ENCODE data around the gene CXorf49B.
A peak's percentile ranks its signal among the peaks of the same experiment; 100 is the strongest.
"Not testable (repeated sequence)": the region's sequence is repeated elsewhere in the genome, so short reads cannot be mapped to it uniquely, and the experiment has no call there.

The CXorf49B gene

DNA sequence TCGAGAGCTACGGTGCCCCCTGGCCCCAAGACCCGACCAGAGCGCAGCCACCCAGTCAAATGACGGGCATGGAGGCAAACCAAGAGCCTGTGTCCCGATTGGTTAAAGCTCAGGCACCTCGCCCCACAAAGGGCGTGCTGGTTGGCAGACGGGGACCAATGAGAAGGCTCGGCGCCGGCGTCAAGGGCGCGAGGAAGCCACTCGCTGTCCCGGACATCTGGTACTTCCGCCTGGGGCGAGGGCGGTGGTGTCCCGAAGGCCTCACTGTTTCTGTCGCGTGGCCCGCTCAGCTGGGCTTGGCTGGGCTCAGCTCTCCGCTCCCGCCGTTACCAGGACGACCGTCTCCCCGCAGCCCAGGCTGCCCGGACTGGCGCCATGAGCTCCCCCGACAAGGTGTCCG lies at the start of gene CXorf49B:
CXorf49B (plus strand) TSS at position 301 of the 400 bp plus-strand sequence; CDS start at position 376, 75 bp downstream.
- H3K36me3 Mint-ChIP-seq; H3K27ac Mint-ChIP-seq; DNase-seq; H3K4me3 Mint-ChIP-seq; H3K4me1 Mint-ChIP-seq; ATAC-seq (replicated peaks); H3K9me3 Mint-ChIP-seq; H3K27me3 Mint-ChIP-seq: not testable (repeated sequence)

GRCh38 chrX:71714064-71714463 lies 49.1 kb upstream of the CXorf49B start:
- H3K4me3 Mint-ChIP-seq, H3K9me3 Mint-ChIP-seq, H3K27ac Mint-ChIP-seq, DNase-seq, H3K36me3 Mint-ChIP-seq, H3K4me1 Mint-ChIP-seq, H3K27me3 Mint-ChIP-seq: not testable (repeated sequence)
- peak in 1 of 2 donors; percentile 27 for ATAC-seq (replicated peaks)

- H3K27ac Mint-ChIP-seq; H3K27me3 Mint-ChIP-seq; ATAC-seq (replicated peaks); DNase-seq; H3K4me3 Mint-ChIP-seq; H3K9me3 Mint-ChIP-seq; H3K36me3 Mint-ChIP-seq; H3K4me1 Mint-ChIP-seq: not testable (repeated sequence)
Measured at GRCh38 chrX:71715551-71715950, 47.6 kb upstream of the CXorf49B start.

GRCh38 chrX:71716323-71716722 lies 46.8 kb upstream of the CXorf49B start:
- not testable (repeated sequence) for H3K36me3 Mint-ChIP-seq; H3K4me3 Mint-ChIP-seq; H3K9me3 Mint-ChIP-seq; H3K27ac Mint-ChIP-seq; H3K27me3 Mint-ChIP-seq; ATAC-seq (replicated peaks); DNase-seq; H3K4me1 Mint-ChIP-seq

DNA sequence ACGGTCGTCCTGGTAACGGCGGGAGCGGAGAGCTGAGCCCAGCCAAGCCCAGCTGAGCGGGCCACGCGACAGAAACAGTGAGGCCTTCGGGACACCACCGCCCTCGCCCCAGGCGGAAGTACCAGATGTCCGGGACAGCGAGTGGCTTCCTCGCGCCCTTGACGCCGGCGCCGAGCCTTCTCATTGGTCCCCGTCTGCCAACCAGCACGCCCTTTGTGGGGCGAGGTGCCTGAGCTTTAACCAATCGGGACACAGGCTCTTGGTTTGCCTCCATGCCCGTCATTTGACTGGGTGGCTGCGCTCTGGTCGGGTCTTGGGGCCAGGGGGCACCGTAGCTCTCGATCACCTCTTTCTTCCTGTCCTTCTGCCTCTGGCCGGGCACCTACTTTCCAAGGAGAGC lies 45.0 kb upstream of the CXorf49B start, which contains the start of gene CXorf49:
CXorf49 (minus strand) TSS at position 101 of the 400 bp plus-strand sequence. CDS start 134 bp downstream, outside the sequence.
- H3K27ac Mint-ChIP-seq; DNase-seq; H3K4me3 Mint-ChIP-seq; H3K27me3 Mint-ChIP-seq; H3K4me1 Mint-ChIP-seq; ATAC-seq (replicated peaks); H3K9me3 Mint-ChIP-seq; H3K36me3 Mint-ChIP-seq: not testable (repeated sequence)

GRCh38 chrX:71719195-71719594 lies 44.0 kb upstream of the CXorf49B start:
- not testable (repeated sequence) for H3K4me3 Mint-ChIP-seq; H3K27ac Mint-ChIP-seq; H3K36me3 Mint-ChIP-seq; H3K27me3 Mint-ChIP-seq; ATAC-seq (replicated peaks); H3K4me1 Mint-ChIP-seq; H3K9me3 Mint-ChIP-seq; DNase-seq

GRCh38 chrX:71720289-71720886 lies 42.8 kb upstream of the CXorf49B start:
- DNase-seq; ATAC-seq (replicated peaks); H3K27me3 Mint-ChIP-seq; H3K36me3 Mint-ChIP-seq; H3K27ac Mint-ChIP-seq; H3K9me3 Mint-ChIP-seq; H3K4me1 Mint-ChIP-seq; H3K4me3 Mint-ChIP-seq: not testable (repeated sequence)

DNA sequence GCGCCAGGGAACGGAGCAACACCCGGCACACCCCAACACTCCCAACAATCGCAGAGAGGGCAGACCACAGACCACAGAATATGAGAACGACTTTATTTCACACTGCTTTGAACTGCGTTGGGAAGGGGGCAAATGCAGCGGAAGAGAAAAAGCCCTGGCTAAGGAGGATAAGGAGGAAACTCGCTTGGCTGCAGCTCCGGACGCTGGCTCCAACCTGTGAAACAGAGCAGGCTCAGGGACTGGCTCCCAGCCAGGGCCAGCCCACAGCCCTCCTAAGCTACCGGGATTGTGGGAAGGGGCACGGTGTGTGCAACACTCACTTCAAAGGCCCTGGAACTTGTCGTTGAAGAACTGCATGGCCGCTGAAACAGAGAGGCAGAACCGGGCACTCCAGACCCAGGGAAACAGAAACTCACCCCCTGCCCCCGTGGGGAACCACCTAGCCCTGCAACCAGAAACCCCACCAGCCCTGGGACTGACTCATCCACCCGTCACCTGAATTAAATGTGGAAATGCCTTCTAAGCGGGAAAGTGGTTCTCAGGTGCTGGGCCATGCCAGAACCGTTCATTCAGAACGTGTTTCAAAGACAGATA lies 2.4 kb upstream of the CXorf49B start:
- H3K4me1 Mint-ChIP-seq, H3K36me3 Mint-ChIP-seq, H3K9me3 Mint-ChIP-seq, H3K27ac Mint-ChIP-seq, DNase-seq, H3K27me3 Mint-ChIP-seq, H3K4me3 Mint-ChIP-seq: not testable (repeated sequence)
- peak in 1 of 2 donors; percentile 38 for ATAC-seq (replicated peaks)

DNA sequence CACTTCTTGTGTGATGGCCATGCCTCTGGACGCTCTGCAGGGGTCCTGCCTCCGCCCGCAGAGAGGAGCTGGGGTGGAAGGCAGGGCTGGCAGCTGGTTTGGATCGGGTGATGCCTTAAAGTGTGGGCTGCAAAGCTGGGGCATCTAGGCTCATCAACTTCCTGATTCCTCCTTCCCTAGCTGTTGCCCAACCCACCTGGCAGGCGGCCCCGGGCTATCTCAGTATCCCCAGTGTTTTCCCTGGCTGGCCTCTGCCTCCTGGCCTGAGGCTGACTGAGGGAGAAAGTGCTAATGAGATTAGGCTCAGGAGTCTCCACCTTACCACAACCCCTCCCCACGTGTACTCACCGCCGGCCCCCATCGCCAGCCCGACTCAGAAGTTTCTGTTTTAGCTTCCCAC lies 1.7 kb downstream of the CXorf49B start:
- not testable (repeated sequence) for H3K36me3 Mint-ChIP-seq; H3K4me1 Mint-ChIP-seq; H3K27me3 Mint-ChIP-seq; H3K4me3 Mint-ChIP-seq; H3K27ac Mint-ChIP-seq; H3K9me3 Mint-ChIP-seq; ATAC-seq (replicated peaks); DNase-seq

GRCh38 chrX:71765613-71766012 lies 2.5 kb downstream of the CXorf49B start:
- H3K27me3 Mint-ChIP-seq; DNase-seq; H3K27ac Mint-ChIP-seq; H3K4me1 Mint-ChIP-seq; H3K36me3 Mint-ChIP-seq; H3K9me3 Mint-ChIP-seq; ATAC-seq (replicated peaks); H3K4me3 Mint-ChIP-seq: not testable (repeated sequence)

GRCh38 chrX:71767134-71767533 lies 4.0 kb downstream of the CXorf49B start:
- H3K27ac Mint-ChIP-seq, H3K4me1 Mint-ChIP-seq: not testable (repeated sequence)
- ATAC-seq (replicated peaks) = peak in 1 of 2 donors; percentile 56

DNA sequence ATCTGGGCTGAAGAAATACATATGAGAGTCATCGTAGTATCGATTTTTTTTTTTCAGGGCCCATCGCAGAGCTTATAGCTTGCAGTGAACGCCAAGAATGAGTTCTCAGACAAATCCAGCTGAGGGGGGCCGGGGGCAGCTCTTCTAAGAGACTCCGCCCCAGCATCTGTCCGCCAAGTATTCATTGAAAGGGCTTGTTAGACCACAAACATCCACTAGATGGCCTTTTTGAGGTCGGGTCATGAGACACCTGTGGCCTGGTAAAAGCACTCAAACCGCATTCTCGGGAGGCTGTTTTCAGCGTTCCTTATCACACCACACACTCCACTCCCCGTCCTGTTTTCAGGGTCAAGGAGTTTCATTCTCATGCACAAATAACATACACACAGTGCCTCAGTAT lies 15.2 kb downstream of the CXorf49B start:
- not testable (repeated sequence) for H3K36me3 Mint-ChIP-seq, H3K9me3 Mint-ChIP-seq, H3K4me1 Mint-ChIP-seq, DNase-seq, H3K27me3 Mint-ChIP-seq, H3K4me3 Mint-ChIP-seq, H3K27ac Mint-ChIP-seq
- ATAC-seq (replicated peaks) = peak; percentile 59 to 62

More at GRCh38 chrX:71767134-71767533, 4.0 kb downstream of the CXorf49B start:
- not testable (repeated sequence) for H3K9me3 Mint-ChIP-seq, H3K27me3 Mint-ChIP-seq, DNase-seq, H3K36me3 Mint-ChIP-seq, H3K4me3 Mint-ChIP-seq

- DNase-seq; H3K36me3 Mint-ChIP-seq; ATAC-seq (replicated peaks); H3K4me3 Mint-ChIP-seq; H3K4me1 Mint-ChIP-seq; H3K27me3 Mint-ChIP-seq; H3K27ac Mint-ChIP-seq; H3K9me3 Mint-ChIP-seq: not testable (repeated sequence)
Measured at GRCh38 chrX:71782225-71782949, 19.2 kb downstream of the CXorf49B start.

DNA sequence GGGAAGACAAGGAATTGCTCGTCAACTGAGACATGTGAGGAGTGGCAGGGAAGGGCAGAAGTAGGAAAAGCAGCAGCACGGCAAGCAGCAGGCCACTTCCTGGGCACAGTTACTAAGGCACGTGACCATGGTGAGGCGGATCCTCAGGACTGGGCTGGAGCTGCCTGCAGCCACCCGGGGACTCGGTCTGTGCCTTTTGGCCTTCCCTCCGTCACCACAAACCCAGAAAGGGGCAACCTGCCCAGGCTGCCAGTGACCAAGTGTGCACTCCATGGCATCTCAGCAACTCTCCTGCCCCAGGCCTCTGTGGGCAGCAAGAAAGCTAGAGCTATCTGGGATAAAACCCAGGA lies 19.8 kb downstream of the CXorf49B start:
- H3K27me3 Mint-ChIP-seq; DNase-seq; H3K36me3 Mint-ChIP-seq; H3K4me3 Mint-ChIP-seq; ATAC-seq (replicated peaks); H3K4me1 Mint-ChIP-seq; H3K27ac Mint-ChIP-seq; H3K9me3 Mint-ChIP-seq: not testable (repeated sequence)

All from stimulated activated naive B cell treated with anti-CD40 and anti-IgM and Interleukin-4, amounts not matched to agents 10 μg/mL and 1 μg/mL and 100 μg/mL, for 72 hours (primary cell).